ENCODE measurements around the gene IGF2.

IGF2 gene

GRCh38 chr11:2151500-2152257 is 12.5 kb upstream of the IGF2 start:
- Histone ChIP-seq H3K4me1 (ENCODE audit: control insufficient read depth, insufficient read depth, low read length) (peaks cover 6% of the 10 kb centered on the region), H3K36me3 (ENCODE audit: control insufficient read depth, insufficient read depth, low read length) (no peaks in the 10 kb centered on the region), H3K9ac (ENCODE audit: low read depth, low read length) (no peak overlapping the region), H3K4me3 (ENCODE audit: low read depth, low read length) (no peak overlapping the region), H3K9me3 (ENCODE audit: control insufficient read depth, insufficient read depth, low read length) (no peaks in the 10 kb centered on the region), H3K27ac (ENCODE audit: low read depth, low read length) (no peak overlapping the region), H3K27me3 (ENCODE audit: control insufficient read depth, insufficient read depth, low read length) (peaks cover 49% of the 10 kb centered on the region)

- Histone ChIP-seq H3K4me1 (ENCODE audit: control insufficient read depth, insufficient read depth, low read length) (peaks cover 11% of the 10 kb centered on the region), H3K9me3 (ENCODE audit: control insufficient read depth, insufficient read depth, low read length) (no peaks in the 10 kb centered on the region), H3K27ac (ENCODE audit: low read depth, low read length) (no peak overlapping the region), H3K4me3 (ENCODE audit: low read depth, low read length) (no peak overlapping the region), H3K36me3 (ENCODE audit: control insufficient read depth, insufficient read depth, low read length) (no peaks in the 10 kb centered on the region), H3K27me3 (ENCODE audit: control insufficient read depth, insufficient read depth, low read length) (peaks cover 64% of the 10 kb centered on the region), H3K9ac (ENCODE audit: low read depth, low read length) (no peak overlapping the region)
These were observed 11.0 kb upstream of the IGF2 start for GRCh38 chr11:2149864-2150847.

GRCh38 chr11:2149460-2149859 is 10.3 kb upstream of the IGF2 start:
- H3K4me1 ChIP-seq (ENCODE audit: control insufficient read depth, insufficient read depth, low read length), result peaks cover 11% of the 10 kb centered on the region
- no peaks in the 10 kb centered on the region for H3K9me3 ChIP-seq (ENCODE audit: control insufficient read depth, insufficient read depth, low read length)
- H3K4me3 ChIP-seq (ENCODE audit: low read depth, low read length), result no peak overlapping the region
- no peak overlapping the region for H3K9ac ChIP-seq (ENCODE audit: low read depth, low read length)
- peaks cover 71% of the 10 kb centered on the region for H3K27me3 ChIP-seq (ENCODE audit: control insufficient read depth, insufficient read depth, low read length)
- no peaks in the 10 kb centered on the region for H3K36me3 ChIP-seq (ENCODE audit: control insufficient read depth, insufficient read depth, low read length)
- no peak overlapping the region for H3K27ac ChIP-seq (ENCODE audit: low read depth, low read length)

GRCh38 chr11:2148595-2148994 is 9.4 kb upstream of the IGF2 start:
- Histone ChIP-seq H3K9ac (ENCODE audit: low read depth, low read length) (no peak overlapping the region), H3K9me3 (ENCODE audit: control insufficient read depth, insufficient read depth, low read length) (no peaks in the 10 kb centered on the region), H3K36me3 (ENCODE audit: control insufficient read depth, insufficient read depth, low read length) (no peaks in the 10 kb centered on the region), H3K27me3 (ENCODE audit: control insufficient read depth, insufficient read depth, low read length) (peaks cover 79% of the 10 kb centered on the region), H3K27ac (ENCODE audit: low read depth, low read length) (no peak overlapping the region), H3K4me3 (ENCODE audit: low read depth, low read length) (no peak overlapping the region), H3K4me1 (ENCODE audit: control insufficient read depth, insufficient read depth, low read length) (peaks cover 11% of the 10 kb centered on the region)

GRCh38 chr11:2147391-2147790 is 8.2 kb upstream of the IGF2 start:
- Histone ChIP-seq H3K36me3 (ENCODE audit: control insufficient read depth, insufficient read depth, low read length) (no peaks in the 10 kb centered on the region), H3K27me3 (ENCODE audit: control insufficient read depth, insufficient read depth, low read length) (peaks cover 91% of the 10 kb centered on the region), H3K4me1 (ENCODE audit: control insufficient read depth, insufficient read depth, low read length) (peaks cover 11% of the 10 kb centered on the region), H3K27ac (ENCODE audit: low read depth, low read length) (no peak overlapping the region), H3K9me3 (ENCODE audit: control insufficient read depth, insufficient read depth, low read length) (no peaks in the 10 kb centered on the region), H3K4me3 (ENCODE audit: low read depth, low read length) (no peak overlapping the region), H3K9ac (ENCODE audit: low read depth, low read length) (no peak overlapping the region)

GRCh38 chr11:2146051-2146450 is 6.9 kb upstream of the IGF2 start:
- Histone ChIP-seq H3K4me1 (ENCODE audit: control insufficient read depth, insufficient read depth, low read length) (peaks cover 7% of the 10 kb centered on the region; the same call in 1 of the 2 replicates), H3K9ac (ENCODE audit: low read depth, low read length) (no peak overlapping the region), H3K9me3 (ENCODE audit: control insufficient read depth, insufficient read depth, low read length) (no peaks in the 10 kb centered on the region), H3K4me3 (ENCODE audit: low read depth, low read length) (no peak overlapping the region), H3K27me3 (ENCODE audit: control insufficient read depth, insufficient read depth, low read length) (peaks cover 98% of the 10 kb centered on the region), H3K27ac (ENCODE audit: low read depth, low read length) (no peak overlapping the region), H3K36me3 (ENCODE audit: control insufficient read depth, insufficient read depth, low read length) (no peaks in the 10 kb centered on the region)

- no peak overlapping the region for H3K27ac ChIP-seq (ENCODE audit: low read depth, low read length)
- H3K9ac ChIP-seq (ENCODE audit: low read depth, low read length), result no peak overlapping the region
- H3K4me3 ChIP-seq (ENCODE audit: low read depth, low read length), result no peak overlapping the region
- H3K36me3 ChIP-seq (ENCODE audit: control insufficient read depth, insufficient read depth, low read length), result no peaks in the 10 kb centered on the region
- no peaks in the 10 kb centered on the region for H3K9me3 ChIP-seq (ENCODE audit: control insufficient read depth, insufficient read depth, low read length)
- peaks cover 7% of the 10 kb centered on the region; the same call in 1 of the 2 replicates for H3K4me1 ChIP-seq (ENCODE audit: control insufficient read depth, insufficient read depth, low read length)
- H3K27me3 ChIP-seq (ENCODE audit: control insufficient read depth, insufficient read depth, low read length), result peaks cover 100% of the 10 kb centered on the region
These were observed 5.5 kb upstream of the IGF2 start for GRCh38 chr11:2144544-2145248.

- H3K27me3 ChIP-seq (ENCODE audit: control insufficient read depth, insufficient read depth, low read length), result peaks cover 98% of the 10 kb centered on the region
- no peak overlapping the region for H3K4me3 ChIP-seq (ENCODE audit: low read depth, low read length)
- H3K9me3 ChIP-seq (ENCODE audit: control insufficient read depth, insufficient read depth, low read length), result no peaks in the 10 kb centered on the region
- no peaks in the 10 kb centered on the region for H3K36me3 ChIP-seq (ENCODE audit: control insufficient read depth, insufficient read depth, low read length)
- H3K9ac ChIP-seq (ENCODE audit: low read depth, low read length), result no peak overlapping the region
- H3K4me1 ChIP-seq (ENCODE audit: control insufficient read depth, insufficient read depth, low read length), result peaks cover 7% of the 10 kb centered on the region; the same call in 1 of the 2 replicates
- no peak overlapping the region for H3K27ac ChIP-seq (ENCODE audit: low read depth, low read length)
These were observed 4.8 kb upstream of the IGF2 start for GRCh38 chr11:2143799-2144543.

GRCh38 chr11:2143477-2143798 is 4.2 kb upstream of the IGF2 start:
- Histone ChIP-seq H3K27me3 (ENCODE audit: control insufficient read depth, insufficient read depth, low read length) (peaks cover 98% of the 10 kb centered on the region), H3K4me1 (ENCODE audit: control insufficient read depth, insufficient read depth, low read length) (peaks cover 7% of the 10 kb centered on the region; the same call in 1 of the 2 replicates), H3K9me3 (ENCODE audit: control insufficient read depth, insufficient read depth, low read length) (no peaks in the 10 kb centered on the region), H3K4me3 (ENCODE audit: low read depth, low read length) (no peak overlapping the region), H3K36me3 (ENCODE audit: control insufficient read depth, insufficient read depth, low read length) (no peaks in the 10 kb centered on the region), H3K27ac (ENCODE audit: low read depth, low read length) (no peak overlapping the region), H3K9ac (ENCODE audit: low read depth, low read length) (no peak overlapping the region)

- peaks cover 98% of the 10 kb centered on the region for H3K27me3 ChIP-seq (ENCODE audit: control insufficient read depth, insufficient read depth, low read length)
- H3K9ac ChIP-seq (ENCODE audit: low read depth, low read length), result no peak overlapping the region
- no peak overlapping the region for H3K4me3 ChIP-seq (ENCODE audit: low read depth, low read length)
These were observed 3.6 kb upstream of the IGF2 start for GRCh38 chr11:2142762-2143202.

More at GRCh38 chr11:2142762-2143202, 3.6 kb upstream of the IGF2 start:
- Histone ChIP-seq H3K4me1 (ENCODE audit: control insufficient read depth, insufficient read depth, low read length) (peaks cover 7% of the 10 kb centered on the region; the same call in 1 of the 2 replicates), H3K36me3 (ENCODE audit: control insufficient read depth, insufficient read depth, low read length) (no peaks in the 10 kb centered on the region), H3K9me3 (ENCODE audit: control insufficient read depth, insufficient read depth, low read length) (no peaks in the 10 kb centered on the region), H3K27ac (ENCODE audit: low read depth, low read length) (no peak overlapping the region)
